ENCODE measurements around the gene ADAMTSL3.
"Not testable (repeated sequence)": the region's sequence is repeated elsewhere in the genome, so short reads cannot be mapped to it uniquely, and the experiment has no call there.

The ADAMTSL3 gene

DNA sequence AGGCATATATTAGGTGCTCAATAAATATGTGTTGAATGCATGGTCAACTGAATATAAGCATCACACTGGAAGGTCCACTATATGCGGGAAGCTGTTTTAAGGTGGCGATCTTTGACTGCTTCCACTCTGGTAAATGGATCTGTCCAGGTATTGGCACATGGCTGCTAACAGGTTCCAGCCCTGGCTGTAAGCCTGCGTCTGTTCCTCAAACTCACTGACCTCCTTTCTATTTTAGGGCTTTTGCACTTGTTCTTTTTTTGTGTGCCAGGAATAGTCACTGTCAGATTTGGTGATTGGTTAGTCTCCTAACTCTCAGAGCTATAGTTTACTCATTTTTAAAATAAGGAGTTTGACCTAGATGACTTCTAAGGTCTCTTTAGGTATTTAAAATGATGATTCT, 46.2 kb downstream of the ADAMTSL3 start:
- DNase-seq, result no peak

DNA sequence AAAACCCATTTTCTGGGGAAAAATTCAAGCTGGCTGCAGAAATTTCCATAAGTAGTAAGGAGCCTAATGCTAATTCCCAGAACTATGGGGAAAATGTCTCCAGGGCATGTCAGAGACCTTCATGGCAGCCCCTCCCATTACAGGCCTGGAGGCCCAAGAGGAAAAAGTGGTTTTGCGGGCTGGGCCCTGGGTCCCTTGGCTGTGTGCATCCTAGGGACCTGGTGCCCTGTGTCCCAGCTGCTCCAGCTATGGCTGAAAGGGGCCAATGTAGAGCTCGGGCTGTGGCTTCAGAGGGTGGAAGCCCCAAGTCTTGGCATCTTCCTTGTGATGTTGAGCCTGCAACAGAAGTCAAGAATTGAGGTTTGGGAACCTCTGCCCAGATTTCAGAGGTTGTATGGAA, 48.4 kb downstream of the ADAMTSL3 start:
- not testable (repeated sequence) for DNase-seq

DNA sequence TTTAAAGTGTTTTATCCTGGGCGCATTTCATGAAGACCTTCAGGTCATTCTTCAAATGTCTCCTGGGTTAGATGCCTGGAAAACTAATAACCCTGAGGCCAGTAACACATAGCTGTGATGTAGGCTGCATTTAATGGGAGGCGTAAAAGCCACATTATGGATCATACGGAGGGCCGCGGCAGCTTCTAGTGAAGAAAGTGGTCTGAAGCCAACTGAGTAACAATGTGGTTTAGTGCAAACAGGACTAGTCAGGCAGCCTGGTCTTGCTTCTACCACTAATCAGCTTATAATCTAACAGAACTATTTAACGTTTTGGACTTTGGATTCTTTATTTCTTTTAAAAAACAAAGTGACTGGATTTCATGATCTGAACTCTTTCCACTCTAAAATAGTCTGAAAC, 54.4 kb downstream of the ADAMTSL3 start:
- DNase-seq, result no peak

DNA sequence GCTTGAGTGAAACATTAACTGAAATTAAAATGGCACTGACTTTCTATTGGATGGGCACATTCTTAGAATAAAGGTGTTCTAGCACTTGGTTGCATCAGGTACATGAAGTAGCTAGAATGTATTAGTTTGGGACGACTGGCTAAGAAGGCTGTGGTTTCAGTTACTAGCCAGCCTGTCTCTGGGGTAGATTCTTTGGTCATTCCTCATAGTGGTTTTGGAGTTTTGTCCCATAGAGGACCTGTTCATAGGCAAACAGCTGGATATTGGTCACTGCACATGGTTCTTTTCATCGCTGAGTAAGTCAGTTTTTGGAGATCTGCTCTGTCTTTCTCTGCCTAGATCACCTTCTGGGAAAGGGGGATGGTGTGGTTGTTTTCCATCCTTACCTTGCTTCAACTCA, 55.3 kb downstream of the ADAMTSL3 start:
- DNase-seq, result no peak

DNA sequence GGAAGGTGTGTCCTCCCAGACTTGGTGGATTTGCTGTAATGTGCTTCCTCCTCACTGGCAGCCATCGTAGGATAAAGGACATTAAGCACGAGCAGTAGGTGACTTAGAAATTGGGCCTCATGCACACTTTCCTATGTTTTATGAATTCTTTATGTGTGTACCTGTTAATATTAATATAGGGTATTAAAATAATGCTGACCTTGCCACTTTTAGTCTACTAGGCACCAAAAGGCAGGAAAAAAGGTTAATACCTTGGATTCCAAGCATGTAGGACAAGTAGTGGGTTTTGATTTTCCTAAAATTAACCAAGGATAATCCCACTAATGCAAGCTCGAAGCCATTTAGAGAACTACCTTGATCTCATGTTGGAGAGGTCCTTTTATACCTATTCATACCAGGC, 55.9 kb downstream of the ADAMTSL3 start:
- no peak for DNase-seq

DNA sequence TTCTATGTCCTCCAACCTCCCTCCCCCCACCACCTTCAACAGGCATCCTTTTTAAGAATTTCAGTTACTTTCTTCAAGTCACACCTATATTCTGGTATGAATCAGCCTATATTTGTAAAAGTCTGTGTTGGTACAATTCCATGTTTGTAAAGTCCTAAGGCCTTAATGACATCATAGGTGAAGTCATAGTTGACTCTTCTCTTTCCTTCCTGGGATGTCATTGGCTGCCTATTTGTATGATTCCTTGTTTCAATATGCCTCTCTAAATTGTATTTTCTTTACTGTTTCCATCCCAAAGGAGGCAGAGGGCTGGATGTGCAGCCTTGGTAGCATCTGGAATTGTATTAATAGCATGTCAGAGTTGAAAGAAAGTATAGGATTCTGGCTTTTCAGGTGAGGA, 56.5 kb downstream of the ADAMTSL3 start:
- no peak for DNase-seq

DNA sequence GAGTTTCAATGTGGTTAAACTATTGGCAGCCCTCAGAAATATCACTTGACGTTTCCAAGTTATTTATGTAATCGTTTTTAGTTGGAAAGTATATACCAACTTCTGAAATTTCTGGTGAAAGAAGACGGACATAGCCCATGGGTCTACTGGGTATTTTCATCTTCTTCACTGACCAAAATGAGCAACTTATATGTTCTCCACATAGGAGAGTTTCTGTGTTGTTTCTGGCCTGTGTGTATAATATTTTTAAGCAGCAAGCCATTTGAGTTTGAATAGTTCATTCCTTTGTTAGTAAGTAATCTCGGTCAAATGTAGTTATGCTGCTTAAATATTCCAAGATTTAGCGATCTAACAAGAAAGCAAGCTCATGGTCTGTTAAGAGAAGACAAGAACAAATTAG, 57.3 kb downstream of the ADAMTSL3 start:
- DNase-seq, result no peak

DNA sequence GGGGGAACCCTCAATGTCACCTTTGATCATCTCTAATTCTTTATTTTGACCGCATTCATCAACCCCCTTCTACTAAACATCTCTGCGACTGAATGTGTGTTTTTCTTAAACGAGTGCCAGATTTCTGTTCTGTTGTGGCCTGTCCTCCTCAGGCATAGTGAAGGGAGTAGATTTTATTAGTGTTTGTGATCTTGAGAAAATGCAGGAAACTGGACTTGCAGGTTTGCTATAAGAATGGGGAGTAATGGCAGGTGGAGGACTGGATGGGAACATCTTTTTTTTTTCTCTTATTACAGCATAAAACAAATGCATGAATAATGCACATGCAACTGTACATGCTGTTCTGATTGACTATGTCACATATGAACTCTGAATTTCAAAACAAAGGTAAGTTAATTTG, 59.3 kb downstream of the ADAMTSL3 start:
- DNase-seq, result no peak

DNA sequence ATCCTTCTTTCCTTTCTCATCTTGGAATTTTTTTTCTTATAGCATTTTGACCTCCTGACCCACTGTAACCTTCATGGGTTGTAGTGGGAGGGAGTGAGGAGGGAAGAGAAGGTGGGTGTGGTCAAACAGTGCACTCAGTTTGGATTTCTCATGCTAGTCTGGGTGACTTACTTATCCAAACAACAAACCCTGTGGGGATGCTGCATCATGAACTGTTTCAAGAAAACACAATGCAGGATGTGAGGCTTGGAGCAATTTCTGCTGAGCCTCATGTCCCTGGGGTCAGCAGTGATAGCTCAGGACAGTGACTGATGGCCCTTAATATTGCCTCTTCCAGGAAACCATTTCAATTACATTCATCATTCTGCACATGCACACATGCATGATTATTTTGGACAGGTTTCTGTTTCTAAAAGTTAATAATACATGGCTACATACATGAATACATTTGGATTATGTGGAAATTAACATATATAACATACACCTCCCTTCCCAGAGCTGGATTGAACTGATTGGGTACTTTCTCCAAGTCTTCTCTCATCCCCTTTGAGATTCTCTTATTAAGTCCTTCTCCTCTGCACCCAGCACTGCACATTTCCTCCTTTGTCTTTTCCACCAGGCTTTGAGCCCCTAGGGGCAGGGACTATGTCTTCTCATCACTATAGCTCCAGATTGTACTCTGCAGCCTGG, 61.2 kb downstream of the ADAMTSL3 start:
- no peak for DNase-seq

DNA sequence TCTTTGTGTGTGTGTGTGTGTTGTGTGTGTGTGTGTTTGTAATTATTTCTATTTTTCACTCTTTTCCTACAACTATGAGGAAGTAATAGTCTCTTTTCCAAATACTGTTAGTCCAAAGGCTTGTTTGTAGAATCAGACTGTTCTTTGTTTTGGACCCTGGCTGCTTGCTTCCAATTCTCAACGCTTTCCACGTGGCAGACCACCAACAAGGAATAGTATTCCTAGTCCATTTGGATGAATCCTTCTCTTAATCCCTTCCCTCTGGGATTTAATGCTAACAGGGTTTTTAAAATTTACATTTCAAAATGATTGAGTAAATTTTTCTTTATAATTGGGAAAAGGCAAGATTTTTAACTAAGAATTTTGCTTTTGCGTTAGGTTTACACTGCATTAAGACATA, 62.7 kb downstream of the ADAMTSL3 start:
- no peak for DNase-seq

DNA sequence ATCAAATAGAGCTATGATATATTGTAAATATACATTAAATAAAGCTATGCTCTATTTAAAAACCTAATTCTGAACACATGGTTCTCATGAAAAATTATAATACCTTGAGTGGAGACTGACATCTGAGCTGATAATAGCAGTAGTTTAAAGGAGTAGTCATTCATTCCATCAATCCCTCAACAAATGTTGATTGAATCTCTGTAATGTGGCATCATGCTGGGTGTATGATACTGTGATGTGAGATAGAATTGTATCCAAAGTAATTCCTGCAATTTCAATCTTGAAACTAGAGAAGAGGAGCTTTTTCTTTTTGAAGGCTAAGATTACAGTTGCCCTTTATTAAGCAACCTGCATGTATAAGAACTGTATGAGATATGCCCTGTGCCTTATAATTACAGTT, 63.1 kb downstream of the ADAMTSL3 start:
- DNase-seq, result no peak

DNA sequence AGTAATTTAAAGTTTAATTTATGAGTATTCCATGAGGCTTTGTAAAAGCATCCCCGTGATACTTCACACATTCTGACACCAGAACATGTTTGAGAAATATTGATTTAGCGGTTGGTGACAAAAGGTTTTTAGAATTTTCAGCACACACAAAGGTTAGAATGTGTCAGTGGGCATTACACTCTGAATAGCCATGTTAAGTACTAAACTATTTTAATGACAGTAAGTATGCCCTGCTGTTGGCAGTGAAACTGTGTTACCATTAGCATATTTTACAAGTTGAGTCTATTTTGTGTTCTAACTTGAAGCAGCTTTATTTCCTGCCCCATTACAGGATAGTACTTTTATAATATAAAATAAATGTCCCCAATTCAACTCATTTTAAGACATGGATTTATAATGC, 66.5 kb downstream of the ADAMTSL3 start:
- no peak for DNase-seq

DNA sequence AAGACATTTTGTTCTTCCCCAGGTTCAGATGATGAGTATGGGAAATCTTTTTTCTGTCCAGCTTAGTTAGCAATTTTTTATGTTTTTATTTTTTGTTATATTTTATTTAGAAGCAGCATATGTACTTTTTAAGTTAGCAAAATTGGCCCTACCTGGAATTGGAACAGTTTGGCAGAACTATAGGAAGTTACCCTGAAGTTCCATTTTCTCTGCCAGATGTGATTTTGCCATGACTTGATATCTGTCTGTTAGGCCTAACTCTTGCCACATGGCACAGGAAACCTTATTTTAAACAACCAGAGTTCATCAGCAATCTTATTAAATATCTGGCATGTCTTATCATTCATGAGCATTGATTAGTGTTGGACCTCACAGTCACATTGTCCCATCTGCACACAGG, 67.1 kb downstream of the ADAMTSL3 start:
- DNase-seq, result no peak

DNA sequence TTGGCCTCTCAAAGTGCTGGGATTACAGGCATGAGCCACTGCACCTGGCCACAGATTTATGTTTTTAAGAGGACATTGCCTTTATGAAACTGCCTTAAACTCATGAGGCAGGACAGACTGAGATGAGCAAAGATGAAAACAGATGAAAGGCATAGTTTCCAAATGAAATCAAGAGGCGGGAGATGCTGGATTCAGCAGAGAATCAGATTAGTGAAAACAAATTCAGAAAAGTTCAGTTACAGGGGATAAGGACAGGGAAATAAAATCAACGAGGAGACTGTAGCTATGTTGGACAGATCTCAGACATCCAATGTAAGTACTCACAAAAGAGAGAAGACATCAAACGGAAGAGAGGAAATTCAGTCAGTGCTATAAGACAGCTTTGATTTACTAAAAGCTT, 68.1 kb downstream of the ADAMTSL3 start:
- no peak for DNase-seq

DNA sequence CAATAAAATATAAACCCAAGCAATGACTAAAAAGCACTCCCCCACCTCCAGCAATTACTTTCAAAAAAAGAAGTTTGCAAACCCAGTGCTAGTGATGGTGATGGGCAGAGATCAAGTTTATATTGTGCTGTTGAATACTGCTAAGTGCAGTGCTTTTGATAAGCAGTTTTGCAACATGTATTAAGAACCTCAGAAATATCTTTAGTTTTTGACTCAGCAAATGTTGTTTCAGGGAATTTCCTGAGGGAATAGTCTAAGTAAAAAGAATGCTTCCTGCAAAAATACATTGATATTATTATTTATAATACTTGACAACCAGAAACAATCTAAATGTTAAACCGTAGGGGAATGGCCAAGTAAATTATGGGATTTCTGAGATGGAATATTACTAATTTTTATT, 69.3 kb downstream of the ADAMTSL3 start:
- DNase-seq, result no peak

DNA sequence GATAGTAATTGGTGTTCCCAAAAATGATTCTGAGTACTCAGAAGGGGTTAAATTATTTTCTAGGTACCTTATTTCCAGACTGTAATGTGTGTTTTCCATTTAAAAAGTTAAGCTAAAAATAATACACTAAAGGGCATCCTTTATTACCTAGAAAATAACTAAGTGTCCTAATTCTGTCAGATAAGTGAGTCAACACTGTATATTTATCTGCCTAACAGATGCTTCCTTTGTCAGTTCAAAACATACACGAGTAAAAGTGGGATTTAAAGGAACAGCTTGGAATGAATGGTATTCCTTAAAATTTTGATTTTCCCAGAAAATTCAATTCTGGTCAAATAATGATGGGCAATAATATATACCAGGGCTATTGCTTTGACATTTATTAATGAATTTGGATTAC, 78.3 kb downstream of the ADAMTSL3 start:
- no peak for DNase-seq

DNA sequence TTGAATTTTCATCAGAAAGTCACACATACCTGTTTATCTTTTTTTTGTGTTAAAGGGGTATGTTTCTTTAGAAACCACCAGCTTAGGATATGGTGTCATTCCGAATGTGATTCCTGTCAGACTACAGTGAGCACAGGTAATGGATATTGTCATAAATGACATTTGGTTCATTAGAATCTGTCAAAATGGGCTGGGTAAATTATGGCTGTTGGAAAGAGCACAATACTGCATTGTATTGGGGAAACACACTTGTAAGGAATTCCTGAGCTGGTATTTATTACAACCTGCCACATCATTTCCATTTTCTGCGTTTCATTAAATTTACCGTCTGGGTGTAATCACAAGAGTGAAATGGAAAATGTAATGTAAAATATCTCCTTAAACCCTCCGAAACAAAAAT, 78.8 kb downstream of the ADAMTSL3 start:
- DNase-seq, result no peak

DNA sequence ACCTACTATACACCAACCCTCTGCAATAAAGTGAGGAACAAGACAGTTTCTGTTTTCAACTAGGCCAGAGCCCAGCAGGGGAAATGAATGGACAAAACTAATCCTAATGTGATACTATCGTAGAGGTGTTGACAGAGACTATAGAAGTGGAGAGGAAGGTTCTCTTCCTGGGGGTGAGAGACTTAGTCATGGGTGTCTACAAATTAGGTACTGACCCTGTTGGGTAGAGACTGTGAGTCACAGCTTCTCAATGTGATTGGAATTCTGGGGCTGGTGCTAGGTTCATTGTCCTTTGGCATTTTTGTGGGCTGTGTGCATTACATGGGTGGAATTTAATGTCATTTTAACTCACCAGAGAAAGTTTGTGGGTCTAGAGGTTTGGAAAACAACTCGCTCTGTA, 79.3 kb downstream of the ADAMTSL3 start:
- DNase-seq, result no peak

DNA sequence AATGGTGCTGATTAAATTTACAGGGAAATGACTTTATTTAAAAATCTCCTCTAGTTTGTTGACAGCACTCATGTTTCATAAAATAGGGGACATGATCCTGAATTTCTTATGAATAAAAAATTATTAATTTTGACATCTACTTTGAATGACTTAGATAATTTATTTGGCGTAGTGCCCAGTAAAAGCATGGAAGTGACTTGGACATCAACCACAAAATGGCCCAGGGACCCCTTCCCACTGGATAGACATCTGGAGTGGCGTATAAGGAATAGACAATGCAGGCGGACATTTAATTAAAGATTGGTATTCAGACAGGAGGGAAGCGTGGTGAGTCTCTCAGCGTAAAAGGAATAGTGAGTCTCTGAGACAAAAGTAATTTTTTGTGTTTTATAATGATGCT, 79.8 kb downstream of the ADAMTSL3 start:
- no peak for DNase-seq

DNA sequence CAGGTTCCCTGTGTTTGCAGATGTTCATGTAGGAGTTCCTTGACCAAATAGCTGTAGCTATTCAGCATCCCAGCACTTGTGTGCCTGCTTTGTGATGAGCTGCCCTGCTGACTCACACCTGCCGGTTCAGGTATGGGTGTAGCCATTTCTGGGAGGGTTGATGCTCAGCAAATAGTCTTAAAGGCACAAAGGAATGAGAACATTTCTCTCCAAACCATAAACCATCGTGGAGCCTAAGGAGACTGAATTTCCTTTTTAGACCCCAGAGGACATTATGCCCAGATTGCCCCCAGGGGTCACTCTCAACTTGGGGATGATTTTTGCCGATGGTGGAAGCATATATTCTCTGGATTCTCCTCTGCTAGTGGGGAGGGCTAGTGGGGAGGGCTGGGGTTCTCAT, 80.6 kb downstream of the ADAMTSL3 start:
- DNase-seq, result no peak

DNA sequence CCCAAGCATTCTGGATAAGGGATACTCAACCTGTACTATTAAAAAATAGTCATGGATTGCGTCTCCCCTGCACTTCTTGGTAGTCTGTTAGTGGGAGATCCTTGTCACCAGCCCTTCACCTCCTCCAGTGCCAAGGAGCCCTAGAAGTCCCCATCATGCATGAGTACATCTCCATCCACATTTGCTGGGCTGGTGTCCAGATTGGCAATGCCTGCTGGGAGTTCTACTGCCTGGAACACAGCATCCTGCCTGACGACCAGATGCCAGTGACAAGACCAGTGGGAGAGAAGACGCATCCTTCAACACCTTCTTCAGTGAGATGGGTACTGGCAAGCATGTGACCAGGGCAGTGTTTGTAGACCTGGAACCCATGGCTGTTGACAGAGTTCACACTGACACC, 85.7 kb downstream of the ADAMTSL3 start:
- DNase-seq, result no peak

DNA sequence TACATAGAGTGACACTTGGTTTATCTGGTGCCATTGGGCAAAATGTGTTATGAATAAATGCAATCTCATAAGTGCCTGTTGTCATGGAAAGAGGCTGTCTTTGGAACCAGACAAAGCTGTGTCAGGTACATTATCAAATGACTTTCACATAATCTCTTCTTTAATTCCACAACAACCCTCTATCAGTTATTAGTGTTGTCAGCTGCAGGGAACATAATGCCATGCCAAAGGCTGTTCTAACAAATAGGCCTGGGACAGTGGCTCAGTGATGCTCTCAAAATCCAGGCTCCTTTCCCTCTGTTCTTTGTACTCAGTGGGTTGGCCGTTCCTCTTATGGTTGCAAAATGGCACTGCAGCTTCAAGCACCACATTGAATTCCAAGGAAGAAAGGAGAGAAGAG, 91.8 kb downstream of the ADAMTSL3 start:
- DNase-seq, result no peak

DNA sequence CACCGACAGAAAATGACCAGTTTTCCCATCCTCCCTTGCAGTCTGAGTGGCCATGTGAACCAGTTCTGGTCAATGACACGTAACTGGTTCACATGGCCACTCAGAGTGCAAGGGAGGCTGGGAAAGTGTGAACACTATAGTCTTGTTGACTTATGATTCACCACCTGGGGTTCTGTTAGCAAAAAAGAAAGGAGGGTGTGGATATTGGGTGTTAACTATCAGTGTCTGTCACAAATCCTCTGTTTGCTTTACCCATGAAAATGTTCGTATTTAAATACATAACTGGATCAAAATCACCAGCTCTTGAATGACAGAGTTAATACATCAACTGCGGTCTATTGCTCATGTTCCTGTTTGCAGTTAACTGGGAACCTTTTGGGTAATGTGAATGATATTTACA, 92.3 kb downstream of the ADAMTSL3 start:
- DNase-seq, result no peak

DNA sequence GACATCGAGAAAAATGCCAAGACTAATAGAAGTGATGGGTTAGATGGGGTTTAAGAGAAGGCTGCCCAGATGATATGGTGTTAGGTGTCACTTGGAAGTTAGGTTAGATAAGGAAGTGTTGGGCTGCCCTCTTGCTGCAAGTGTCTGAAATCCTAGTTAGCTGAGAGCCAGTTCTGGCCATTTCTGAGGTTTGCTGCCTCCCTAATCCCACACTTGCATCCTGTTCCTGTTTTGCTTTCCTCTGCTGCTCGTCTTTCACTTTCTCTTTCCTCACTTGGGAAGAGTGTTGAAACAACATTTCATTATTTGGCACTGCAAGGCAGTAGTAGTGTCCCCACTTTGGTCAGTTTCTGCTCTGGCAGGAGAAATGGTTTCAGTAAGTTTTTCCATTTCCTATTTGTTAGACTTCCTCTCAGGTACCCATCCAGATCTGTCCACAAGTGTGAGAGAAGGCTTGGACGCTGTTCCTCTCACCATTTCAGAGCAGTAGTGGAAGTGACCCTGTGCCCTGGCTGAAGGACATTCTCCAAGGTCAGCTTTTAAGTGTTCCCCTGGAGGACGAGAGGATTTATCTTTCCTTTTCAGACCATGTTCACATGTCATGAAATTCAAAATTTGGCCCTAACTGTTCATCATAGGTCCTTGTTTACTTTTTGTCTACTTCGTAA, 93.3 kb downstream of the ADAMTSL3 start:
- peak in 1 of 2 experiments; percentile 12 for DNase-seq

DNA sequence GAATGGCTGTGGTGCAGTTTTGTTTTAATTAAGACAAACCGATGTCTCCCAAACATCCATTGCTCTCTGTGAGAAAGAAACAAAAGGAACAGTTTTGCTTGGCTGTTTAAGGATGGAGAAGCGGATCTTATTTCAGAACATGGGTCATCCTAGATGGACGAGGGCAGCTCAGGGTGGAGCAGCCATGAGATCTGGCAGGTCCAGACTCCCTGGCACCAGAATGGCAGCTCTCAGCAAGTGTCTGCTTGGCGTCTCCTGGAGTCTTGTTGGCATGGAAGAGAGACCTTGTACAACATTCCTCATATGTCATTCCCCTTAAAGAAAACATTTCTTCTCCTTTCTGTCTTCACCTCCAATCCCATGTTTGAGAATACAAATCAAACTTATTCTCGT, 93.8 kb downstream of the ADAMTSL3 start:
- DNase-seq, result no peak

Measured in Kasumi-1 (cell line).